ENCODE data around the gene ELOB.

Gene ELOB

GRCh38 chr16:2777231-2777902 is at the start of gene ELOB:
Gene ELOB, minus strand, starts transcription at chr16:2777280. Its CDS starts 41 bp downstream, at chr16:2777239.
- peak; percentile 51 for DNase-seq

- DNase-seq, result no peak
These were observed 48.8 kb upstream of the ELOB start for GRCh38 chr16:2825906-2826305.

GRCh38 chr16:2825049-2825742 is 48.1 kb upstream of the ELOB start:
- DNase-seq, result no peak

GRCh38 chr16:2824626-2825025 is 47.5 kb upstream of the ELOB start:
- no peak for DNase-seq

GRCh38 chr16:2822496-2822895 is 45.4 kb upstream of the ELOB start:
- DNase-seq, result no peak

GRCh38 chr16:2822158-2822495 is 45.0 kb upstream of the ELOB start:
- no peak for DNase-seq

- no peak for DNase-seq
These were observed 44.5 kb upstream of the ELOB start for GRCh38 chr16:2821487-2822157.

- no peak for DNase-seq
These were observed 43.9 kb upstream of the ELOB start for GRCh38 chr16:2820836-2821486.

GRCh38 chr16:2819939-2820835 is 43.1 kb upstream of the ELOB start:
- no peak for DNase-seq

- DNase-seq, result no peak
These were observed 42.3 kb upstream of the ELOB start for GRCh38 chr16:2819179-2819938.

- DNase-seq, result no peak
These were observed 41.3 kb upstream of the ELOB start for GRCh38 chr16:2818272-2818876.

GRCh38 chr16:2817340-2818271 is 40.5 kb upstream of the ELOB start:
- no peak for DNase-seq

- no peak for DNase-seq
These were observed 39.8 kb upstream of the ELOB start, which contains the start of gene PRSS21 for GRCh38 chr16:2816751-2817339. Gene PRSS21, plus strand, starts transcription at chr16:2817237. Its CDS starts 32 bp downstream, at chr16:2817269.

- no peak for DNase-seq
These were observed 38.3 kb upstream of the ELOB start for GRCh38 chr16:2815299-2815771.

GRCh38 chr16:2814551-2815298 is 37.6 kb upstream of the ELOB start:
- DNase-seq, result no peak

GRCh38 chr16:2813771-2814221 is 36.7 kb upstream of the ELOB start:
- DNase-seq, result no peak

- DNase-seq, result no peak
These were observed 34.8 kb upstream of the ELOB start for GRCh38 chr16:2811703-2812471.

GRCh38 chr16:2810651-2811050 is 33.6 kb upstream of the ELOB start:
- no peak for DNase-seq

Data from NCI-H1105 treated with DMSO at 0.1 percent for 48 hours (cell line).